ENCODE results near the gene PAIP2.
"Not testable (repeated sequence)": the region's sequence is repeated elsewhere in the genome, so short reads cannot be mapped to it uniquely, and the experiment has no call there.

PAIP2 gene

GRCh38 chr5:139408191-139408590, 66.5 kb downstream of the PAIP2 start:
- H3K4me2 ChIP-seq (ENCODE audit: low read length, poor library complexity, severe bottlenecking): no peak overlapping the region
- H2BK120ac ChIP-seq (ENCODE audit: low read depth, low read length): no peak overlapping the region
- no peaks in the 10 kb centered on the region for H3K9me3 ChIP-seq (ENCODE audit: control insufficient read depth, low read length)
- no peaks in the 10 kb centered on the region for H3K79me1 ChIP-seq (replicated peaks; ENCODE audit: low read length, poor library complexity, severe bottlenecking)
- H2BK12ac ChIP-seq (ENCODE audit: low read length in 2 of 2): no peak overlapping the region
- H3K27ac ChIP-seq (ENCODE audit: low read length, poor library complexity, severe bottlenecking): no peak overlapping the region
- no peak overlapping the region for H2AK5ac ChIP-seq (ENCODE audit: low read length, severe bottlenecking)
- H2BK5ac ChIP-seq (ENCODE audit: low read depth, low read length, poor library complexity, severe bottlenecking): no peak overlapping the region
- H3K4ac ChIP-seq (ENCODE audit: low read depth in 1 of 2, low read length in 2 of 2): no peak overlapping the region
- peaks cover 7 to 9% of the 10 kb centered on the region in 2 experiments for H3K36me3 ChIP-seq (ENCODE audit: control insufficient read depth in 1 of 2, insufficient read depth in 2 of 2, low read depth in 1 of 2, low read length in 2 of 2)
- no peak overlapping the region for H3K9ac ChIP-seq (ENCODE audit: low read length)
- H2BK15ac ChIP-seq (ENCODE audit: low read depth, poor library complexity, severe bottlenecking): no peak overlapping the region
- no peak overlapping the region for H2AFZ ChIP-seq (ENCODE audit: low read depth, low read length)
- WGBS: 93% methylated on average over 7 of the region's 7 CpGs
- no peak overlapping the region for H4K91ac ChIP-seq (ENCODE audit: low read length)
- H3K14ac ChIP-seq (ENCODE audit: low read length in 2 of 2): no peak overlapping the region
- H3K18ac ChIP-seq (ENCODE audit: low read depth in 1 of 2, low read length in 2 of 2): no peak overlapping the region
- H4K8ac ChIP-seq (ENCODE audit: low read length): no peak overlapping the region
- peaks cover 4% of the 10 kb centered on the region for H3K4me1 ChIP-seq (ENCODE audit: control insufficient read depth, insufficient read depth, low read depth, low read length)
- no peaks in the 10 kb centered on the region for H3K27me3 ChIP-seq (ENCODE audit: control insufficient read depth in 1 of 2, insufficient read depth in 1 of 2, low read length in 2 of 2)
- H3K4me3 ChIP-seq (ENCODE audit: insufficient read depth in 1 of 2, low read depth in 1 of 2, low read length in 2 of 2): no peak overlapping the region
- DNase-seq: no peak
- H3K23ac ChIP-seq (ENCODE audit: low read length in 2 of 2): no peak overlapping the region

GRCh38 chr5:139409116-139409515, 67.5 kb downstream of the PAIP2 start:
- not testable (repeated sequence) for H3K4me2 ChIP-seq (ENCODE audit: low read length, poor library complexity, severe bottlenecking); H3K4me1 ChIP-seq (ENCODE audit: control insufficient read depth, insufficient read depth, low read depth, low read length); DNase-seq; H3K9ac ChIP-seq (ENCODE audit: low read length); H3K79me1 ChIP-seq (replicated peaks; ENCODE audit: low read length, poor library complexity, severe bottlenecking); H2BK120ac ChIP-seq (ENCODE audit: low read depth, low read length); H4K91ac ChIP-seq (ENCODE audit: low read length); H2BK5ac ChIP-seq (ENCODE audit: low read depth, low read length, poor library complexity, severe bottlenecking); H2AK5ac ChIP-seq (ENCODE audit: low read length, severe bottlenecking); H3K23ac ChIP-seq (ENCODE audit: low read length in 2 of 2); H3K27me3 ChIP-seq (ENCODE audit: control insufficient read depth in 1 of 2, insufficient read depth in 1 of 2, low read length in 2 of 2); H2AFZ ChIP-seq (ENCODE audit: low read depth, low read length); H3K4ac ChIP-seq (ENCODE audit: low read depth in 1 of 2, low read length in 2 of 2); H3K9me3 ChIP-seq (ENCODE audit: control insufficient read depth, low read length); H3K18ac ChIP-seq (ENCODE audit: low read depth in 1 of 2, low read length in 2 of 2); H2BK15ac ChIP-seq (ENCODE audit: low read depth, poor library complexity, severe bottlenecking); H3K27ac ChIP-seq (ENCODE audit: low read length, poor library complexity, severe bottlenecking); H3K14ac ChIP-seq (ENCODE audit: low read length in 2 of 2); H3K4me3 ChIP-seq (ENCODE audit: insufficient read depth in 1 of 2, low read depth in 1 of 2, low read length in 2 of 2); H2BK12ac ChIP-seq (ENCODE audit: low read length in 2 of 2); H4K8ac ChIP-seq (ENCODE audit: low read length)
- H3K36me3 ChIP-seq (ENCODE audit: control insufficient read depth in 1 of 2, insufficient read depth in 2 of 2, low read depth in 1 of 2, low read length in 2 of 2): peaks cover 9 to 16% of the 10 kb centered on the region in 2 experiments
- WGBS: 98% methylated on average over 3 of the region's 5 CpGs

GRCh38 chr5:139410121-139410992, 68.7 kb downstream of the PAIP2 start:
- DNase-seq: no peak
- Histone ChIP-seq H2BK5ac (ENCODE audit: low read depth, low read length, poor library complexity, severe bottlenecking) (no peak overlapping the region), H3K18ac (ENCODE audit: low read depth in 1 of 2, low read length in 2 of 2) (no peak overlapping the region), H3K79me1 (replicated peaks; ENCODE audit: low read length, poor library complexity, severe bottlenecking) (no peaks in the 10 kb centered on the region), H3K23ac (ENCODE audit: low read length in 2 of 2) (no peak overlapping the region), H3K9ac (ENCODE audit: low read length) (peak overlapping the region; percentile 84), H3K4me1 (ENCODE audit: control insufficient read depth, insufficient read depth, low read depth, low read length) (peaks cover 3% of the 10 kb centered on the region), H2BK120ac (ENCODE audit: low read depth, low read length) (no peak overlapping the region), H3K36me3 (ENCODE audit: control insufficient read depth in 1 of 2, insufficient read depth in 2 of 2, low read depth in 1 of 2, low read length in 2 of 2) (peaks cover 15 to 27% of the 10 kb centered on the region in 2 experiments), H3K4me2 (ENCODE audit: low read length, poor library complexity, severe bottlenecking) (no peak overlapping the region), H2AFZ (ENCODE audit: low read depth, low read length) (no peak overlapping the region), H3K14ac (ENCODE audit: low read length in 2 of 2) (no peak overlapping the region), H2AK5ac (ENCODE audit: low read length, severe bottlenecking) (no peak overlapping the region), H4K91ac (ENCODE audit: low read length) (no peak overlapping the region), H4K8ac (ENCODE audit: low read length) (no peak overlapping the region), H3K4ac (ENCODE audit: low read depth in 1 of 2, low read length in 2 of 2) (no peak overlapping the region), H2BK12ac (ENCODE audit: low read length in 2 of 2) (no peak overlapping the region), H3K9me3 (ENCODE audit: control insufficient read depth, low read length) (no peaks in the 10 kb centered on the region), H3K27ac (ENCODE audit: low read length, poor library complexity, severe bottlenecking) (no peak overlapping the region), H3K27me3 (ENCODE audit: control insufficient read depth in 1 of 2, insufficient read depth in 1 of 2, low read length in 2 of 2) (no peaks in the 10 kb centered on the region), H2BK15ac (ENCODE audit: low read depth, poor library complexity, severe bottlenecking) (no peak overlapping the region), H3K4me3 (ENCODE audit: insufficient read depth in 1 of 2, low read depth in 1 of 2, low read length in 2 of 2) (no peak overlapping the region)
- 62% methylated on average over 3 of the region's 6 CpGs for WGBS

- Histone ChIP-seq H4K91ac (ENCODE audit: low read length) (no peak overlapping the region), H3K4me3 (ENCODE audit: insufficient read depth in 1 of 2, low read depth in 1 of 2, low read length in 2 of 2) (no peak overlapping the region), H2BK12ac (ENCODE audit: low read length in 2 of 2) (no peak overlapping the region), H2BK5ac (ENCODE audit: low read depth, low read length, poor library complexity, severe bottlenecking) (no peak overlapping the region), H2AK5ac (ENCODE audit: low read length, severe bottlenecking) (no peak overlapping the region), H3K9ac (ENCODE audit: low read length) (peak overlapping the region; percentile 84), H3K23ac (ENCODE audit: low read length in 2 of 2) (no peak overlapping the region), H2BK120ac (ENCODE audit: low read depth, low read length) (no peak overlapping the region), H3K27me3 (ENCODE audit: control insufficient read depth in 1 of 2, insufficient read depth in 1 of 2, low read length in 2 of 2) (no peaks in the 10 kb centered on the region), H3K27ac (ENCODE audit: low read length, poor library complexity, severe bottlenecking) (no peak overlapping the region), H3K18ac (ENCODE audit: low read depth in 1 of 2, low read length in 2 of 2) (no peak overlapping the region), H3K9me3 (ENCODE audit: control insufficient read depth, low read length) (no peaks in the 10 kb centered on the region), H2BK15ac (ENCODE audit: low read depth, poor library complexity, severe bottlenecking) (no peak overlapping the region), H3K4ac (ENCODE audit: low read depth in 1 of 2, low read length in 2 of 2) (no peak overlapping the region), H2AFZ (ENCODE audit: low read depth, low read length) (no peak overlapping the region), H4K8ac (ENCODE audit: low read length) (no peak overlapping the region), H3K36me3 (ENCODE audit: control insufficient read depth in 1 of 2, insufficient read depth in 2 of 2, low read depth in 1 of 2, low read length in 2 of 2) (peaks cover 17 to 31% of the 10 kb centered on the region in 2 experiments), H3K4me2 (ENCODE audit: low read length, poor library complexity, severe bottlenecking) (no peak overlapping the region), H3K79me1 (replicated peaks; ENCODE audit: low read length, poor library complexity, severe bottlenecking) (no peaks in the 10 kb centered on the region), H3K14ac (ENCODE audit: low read length in 2 of 2) (no peak overlapping the region), H3K4me1 (ENCODE audit: control insufficient read depth, insufficient read depth, low read depth, low read length) (peaks cover 4% of the 10 kb centered on the region)
- 84% methylated on average over 12 of the region's 17 CpGs for WGBS
- peak; percentile 51 for DNase-seq
Measured at GRCh38 chr5:139410993-139411828, 69.6 kb downstream of the PAIP2 start.

All from mesenchymal stem cell (in vitro differentiated cells and primary cell).